A549 treated with ZK216348 at 1 μM for 4 hours (cell line): Measurements from ENCODE around the gene LRRC74A. TPM values are rescaled to one million over a fixed set of nuclear protein-coding genes. Genes with fewer than 3 reads are reported as not detected.

ENCODE experiments used
- total RNA-seq: library from RNA; stranded (reverse); fragments of 200-300 nt; extraction: Qiagen RNA extraction; gene quantifications from 5 replicates; pipeline ENCODE4 v1.2.3, GENCODE V29; 2022; ENCODE audit warnings: low read depth

The LRRC74A gene
- not detected in 5 replicates for total RNA-seq

DNA sequence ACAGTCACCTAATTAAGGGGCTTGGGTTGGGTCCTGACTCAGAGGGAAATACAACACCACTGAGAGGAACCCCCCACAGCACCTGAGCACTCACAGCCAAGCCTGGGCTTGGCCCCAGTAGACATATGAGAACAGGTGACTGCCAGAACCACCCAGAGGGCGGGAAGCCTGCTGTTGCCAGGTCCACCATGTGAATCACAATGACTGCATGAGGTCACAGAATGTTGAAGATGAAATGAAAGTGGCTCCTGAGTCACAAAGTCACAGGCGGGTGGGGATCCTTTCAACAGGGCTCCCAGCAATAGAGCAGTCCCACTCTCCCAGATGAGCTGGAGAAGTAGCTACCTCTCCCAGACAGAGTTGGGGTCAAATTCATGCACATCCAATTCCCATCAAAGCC, at the start of gene LRRC74A:
Gene LRRC74A, plus strand, starts transcription at position 287 of the 400 bp plus-strand sequence. CDS start 290 bp downstream, outside the sequence.

DNA sequence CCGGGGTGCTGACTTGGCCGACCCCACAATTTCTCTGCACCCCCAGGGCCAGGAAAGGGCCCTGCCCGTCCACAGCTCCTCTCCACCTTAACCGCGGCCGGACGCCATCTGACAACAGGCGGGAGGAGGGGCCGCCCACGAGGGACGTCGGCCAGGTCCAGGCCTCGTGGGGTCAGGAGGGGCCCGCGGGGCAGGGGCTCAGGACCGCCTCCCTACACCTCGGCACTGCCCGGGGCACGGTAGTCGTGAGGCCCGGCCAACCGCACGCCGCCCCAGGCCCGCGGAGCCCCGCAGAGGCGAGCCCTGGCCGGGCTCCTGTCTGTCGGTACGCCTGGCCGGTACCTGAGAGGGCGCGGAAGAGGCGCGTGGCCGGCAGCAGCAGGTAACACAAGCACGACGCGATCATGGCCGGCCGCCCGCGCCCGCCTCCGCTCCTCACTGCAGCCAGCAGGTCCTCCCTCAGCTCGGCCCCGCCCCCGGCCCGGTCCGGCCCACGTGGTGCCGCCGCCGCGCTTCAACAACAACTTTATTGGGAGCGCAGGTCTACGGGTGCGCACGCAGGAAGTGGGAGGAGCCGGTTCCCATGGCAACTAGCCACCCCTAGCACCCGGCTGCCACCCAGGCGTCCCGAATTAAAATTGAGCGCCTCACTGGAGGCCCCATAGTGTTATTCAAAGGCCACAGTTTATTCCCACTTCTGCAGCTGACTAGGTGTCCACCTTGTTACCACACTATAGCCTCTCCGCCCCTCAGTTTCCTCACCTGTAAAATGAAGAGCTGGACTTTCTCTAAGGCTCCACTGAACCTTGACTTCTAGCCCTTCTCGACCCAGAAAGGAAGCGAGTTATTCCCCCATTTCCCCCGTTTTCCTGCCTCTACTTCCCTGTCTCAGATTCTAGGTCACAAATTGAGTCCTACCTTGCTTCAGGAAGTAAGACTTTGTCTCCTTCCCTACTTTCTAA, 13.5 kb upstream of the LRRC74A start, which contains the start of gene ANGEL1:
Gene ANGEL1, minus strand, starts transcription at position 461 of the 962 bp plus-strand sequence. Its CDS starts 55 bp downstream, at position 406.

Other genes starting within 250 kb of the LRRC74A start
- gene VASH1, start 64.9 kb upstream of the LRRC74A start, total RNA-seq, result 3.4 to 5.1 TPM (median 3.7 TPM) in 5 replicates
- gene ANGEL1, start 13.5 kb upstream of the LRRC74A start, total RNA-seq, result 6.7 to 9.6 TPM (median 9.4 TPM) in 5 replicates
- 10.6 to 22.4 TPM (median 22.0 TPM) in 5 replicates for gene IRF2BPL, start 202.3 kb downstream of the LRRC74A start, total RNA-seq